GM18873 (cell line): ENCODE measurements around the gene QSOX2.

Experiments used
- ATAC-seq: cut with Tn5 transposase; IDR thresholded peaks from one replicate; pipeline ENCODE4 v1.9.1; 2021; ENCODE audit warnings: mild to moderate bottlenecking, moderate library complexity, moderate number of reproducible peaks; ENCODE audit not compliant: unreplicated experiment, low FRiP score

Gene QSOX2

DNA sequence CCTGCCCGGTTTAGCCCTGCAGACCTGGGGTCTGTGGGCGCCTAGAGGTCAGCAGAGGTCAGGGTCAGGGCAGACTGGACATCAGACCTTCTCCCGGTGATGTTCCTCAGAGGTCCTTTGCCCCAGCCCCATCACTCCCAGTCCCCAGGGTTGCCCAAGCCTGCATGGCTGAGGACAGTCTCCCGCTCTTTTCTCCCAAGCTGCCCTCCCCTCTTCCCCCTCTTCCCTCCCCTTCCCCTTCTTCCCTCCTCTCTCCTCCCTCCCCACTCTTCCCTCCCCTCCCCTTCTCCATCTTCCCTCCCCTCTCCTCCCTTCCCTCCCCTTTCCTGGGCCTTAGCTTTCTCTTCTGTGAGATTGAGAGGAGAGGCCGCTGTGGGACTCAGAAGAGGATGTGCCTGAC is 51.1 kb downstream of the QSOX2 start:
- ATAC-seq = no peak

DNA sequence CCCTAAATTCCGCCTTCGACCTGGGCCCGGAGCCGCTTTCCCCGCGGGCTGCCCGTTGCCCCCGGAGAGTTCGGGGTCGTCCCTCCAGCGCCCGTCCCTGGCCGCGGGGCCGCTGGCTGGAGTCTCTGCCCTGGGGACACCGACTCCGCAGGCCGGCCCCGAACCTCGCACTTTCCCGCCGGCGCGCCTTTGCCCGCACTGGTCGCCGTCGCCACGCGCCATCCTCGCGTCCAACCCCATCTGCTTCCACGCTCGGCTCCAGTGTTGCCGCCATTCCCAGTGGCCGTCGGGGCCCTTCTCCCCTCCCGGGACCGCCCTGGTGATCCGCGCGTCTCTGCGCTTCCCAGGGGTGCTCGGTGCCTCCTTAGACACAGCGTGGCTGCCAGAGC is 51.7 kb downstream of the QSOX2 start:
- no peak for ATAC-seq

DNA sequence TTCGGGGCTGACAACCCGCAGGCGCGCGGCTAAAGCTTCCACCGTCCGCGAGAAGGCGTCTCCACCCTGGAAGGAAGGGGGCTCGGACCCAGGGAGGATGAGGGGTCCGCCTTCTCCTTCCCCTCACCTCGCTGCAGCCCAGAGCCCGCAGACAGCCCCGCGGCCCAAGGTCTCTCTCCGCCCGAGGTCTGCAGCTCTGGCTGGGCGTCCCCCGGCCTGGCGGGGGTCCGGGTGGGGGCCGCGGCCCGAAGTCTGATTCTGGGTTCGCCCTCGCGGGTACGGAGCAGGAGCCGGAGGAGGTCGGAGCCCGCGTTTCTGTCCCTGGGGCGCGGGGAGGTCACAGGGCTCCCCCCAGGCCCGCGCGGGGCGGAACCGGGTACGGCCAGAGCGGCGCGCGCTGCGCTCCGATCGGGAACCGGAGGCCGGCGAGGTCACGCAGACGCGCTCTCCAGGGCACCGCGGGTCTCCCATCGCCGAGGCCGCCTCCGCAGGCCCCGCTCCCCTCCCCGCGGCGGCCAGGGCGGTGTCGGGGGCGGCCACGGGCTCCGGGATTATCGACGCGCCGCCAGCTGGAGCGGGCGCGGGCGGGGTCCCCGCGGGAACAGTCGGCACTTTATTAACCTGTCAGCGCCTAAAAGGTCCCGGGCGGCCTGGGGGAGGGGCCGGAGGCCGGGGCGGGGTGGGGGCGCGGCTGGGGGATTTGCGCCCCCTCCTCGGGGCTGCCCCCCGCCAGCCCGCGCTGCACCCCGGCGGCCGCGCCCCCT is 52.3 kb downstream of the QSOX2 start:
- ATAC-seq = no peak

DNA sequence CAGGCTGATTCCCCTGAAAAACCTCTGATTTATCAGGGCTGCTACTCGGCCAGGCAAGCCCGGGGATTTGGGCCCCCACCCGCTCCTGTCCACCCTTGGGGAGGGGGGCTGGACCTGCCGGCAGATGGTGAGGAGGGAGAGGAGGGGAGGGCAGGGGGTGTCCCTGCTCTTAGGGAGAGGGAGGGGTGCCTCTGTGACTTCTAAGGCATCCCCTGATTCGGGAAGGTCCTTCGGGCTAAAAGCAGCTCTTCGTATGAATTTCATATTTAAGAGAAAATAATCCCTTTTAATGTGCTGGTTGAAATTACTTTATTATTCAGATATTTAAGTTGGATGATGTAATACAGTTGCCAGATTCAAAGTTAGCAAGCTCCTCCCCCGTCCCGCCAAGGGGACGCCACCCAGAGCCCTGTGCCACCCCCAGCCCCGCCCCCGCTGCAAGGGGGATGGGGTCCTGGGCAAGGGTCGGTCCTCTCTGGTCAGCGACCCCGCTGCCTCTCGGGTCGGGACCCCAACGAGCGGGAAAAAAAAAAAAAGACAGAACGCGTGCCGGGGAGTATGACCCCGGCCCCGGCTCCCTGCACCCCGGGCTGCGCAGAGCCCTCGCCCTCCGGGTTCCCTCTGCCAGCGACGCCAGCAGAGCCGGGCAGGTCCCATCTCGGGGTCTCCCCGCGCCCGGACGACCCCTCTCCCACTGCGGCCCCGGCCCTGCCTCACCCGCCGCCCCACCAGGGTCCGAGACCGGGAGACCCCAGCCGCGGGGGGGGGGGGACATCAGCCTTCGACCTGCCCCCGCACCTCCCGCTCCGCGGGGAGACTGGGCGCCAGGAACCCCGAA is 53.1 kb downstream of the QSOX2 start:
- no peak for ATAC-seq

DNA sequence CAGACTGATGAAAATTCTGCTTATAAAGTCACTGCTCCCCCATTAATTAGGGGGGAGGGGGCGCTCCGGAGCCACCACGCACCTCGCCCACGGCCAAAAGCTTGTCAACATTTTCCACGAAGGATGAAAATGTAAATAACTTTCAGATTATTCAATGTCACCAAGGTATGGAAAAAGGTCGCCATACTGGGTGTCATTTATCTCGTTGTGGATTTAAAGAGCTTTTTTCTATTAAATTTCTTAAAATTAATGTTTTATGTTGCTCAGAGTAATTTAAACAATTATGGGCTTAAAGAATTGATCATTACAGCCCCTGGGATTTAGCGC is 53.7 kb downstream of the QSOX2 start:
- ATAC-seq = no peak

DNA sequence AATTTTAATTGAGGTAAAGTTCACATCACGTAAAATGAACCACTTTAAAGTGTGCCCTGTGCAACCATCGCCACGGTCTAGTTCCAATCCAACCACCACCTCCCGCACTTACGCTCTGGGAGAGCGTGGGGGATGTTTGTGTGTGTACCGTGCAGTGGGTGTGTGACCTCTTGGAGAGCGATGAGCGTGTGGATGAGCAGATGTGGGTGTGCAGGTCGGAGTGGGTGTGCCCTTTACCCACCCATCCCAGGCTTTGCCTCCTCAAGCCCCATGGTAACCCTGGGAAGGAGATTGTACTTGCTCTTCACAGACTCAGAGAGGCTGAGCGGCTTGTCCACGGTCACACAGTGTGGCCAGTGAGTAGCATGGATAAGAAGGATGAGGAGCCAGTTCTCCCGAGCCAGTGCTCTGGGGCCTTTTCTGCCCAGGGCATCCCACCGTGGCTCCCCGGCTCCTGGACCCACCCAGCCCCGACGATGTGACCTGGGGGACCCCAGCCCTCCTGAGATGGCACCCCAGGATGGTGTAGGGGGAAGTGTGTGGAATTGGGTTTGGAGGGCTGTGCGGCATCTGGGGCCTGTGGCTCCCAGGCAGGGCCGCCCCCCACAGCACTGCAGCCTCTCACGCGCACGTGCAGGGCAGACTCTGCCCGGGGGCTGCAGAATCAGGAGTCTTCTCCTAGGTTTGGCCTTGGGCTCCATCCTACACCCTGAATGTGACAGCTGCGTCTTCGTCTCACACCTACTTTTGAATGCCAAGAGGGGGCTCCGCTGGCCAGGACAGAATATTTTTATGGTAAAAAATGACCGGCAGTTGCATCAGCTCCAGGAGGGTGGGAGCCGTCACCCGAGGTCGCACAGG is 54.3 kb downstream of the QSOX2 start:
- ATAC-seq = no peak

DNA sequence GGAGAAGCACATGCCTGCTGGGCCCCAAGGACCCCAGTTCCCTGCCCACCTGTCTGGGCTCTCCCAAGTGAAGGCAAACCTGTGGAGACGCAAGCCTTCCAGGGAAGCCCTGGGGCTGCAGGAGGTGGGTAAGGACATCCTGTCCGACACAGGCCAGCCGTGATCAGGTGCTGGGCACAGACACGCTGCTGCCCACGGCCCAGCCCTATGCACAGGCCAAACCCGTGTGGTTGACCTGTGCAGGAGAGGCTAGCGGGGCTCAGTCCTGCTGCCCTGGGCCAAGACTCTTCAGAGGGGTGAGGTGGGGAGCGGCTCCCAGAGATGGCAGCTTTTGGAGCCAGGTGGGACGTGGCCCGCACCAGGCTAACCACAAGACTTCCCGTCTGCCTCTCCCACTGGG is 55.0 kb downstream of the QSOX2 start:
- no peak for ATAC-seq

DNA sequence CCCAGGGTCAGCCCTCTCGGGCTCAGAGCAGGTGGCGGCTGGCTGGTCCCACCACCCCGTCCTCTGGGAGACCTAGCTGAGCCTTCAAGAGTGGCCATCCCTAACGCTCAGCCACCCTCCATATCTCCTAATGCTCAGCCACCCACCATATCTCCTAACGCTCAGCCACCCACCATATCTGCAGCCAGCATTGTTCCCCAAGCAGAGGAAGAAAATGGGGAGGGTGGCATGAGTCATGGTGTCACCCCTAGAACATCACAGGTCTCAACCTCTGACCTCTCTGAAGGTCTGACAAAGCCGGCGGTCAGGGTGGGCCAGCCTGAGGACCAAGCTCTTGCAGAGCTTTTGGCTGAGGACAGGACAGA is 55.4 kb downstream of the QSOX2 start:
- no peak for ATAC-seq

DNA sequence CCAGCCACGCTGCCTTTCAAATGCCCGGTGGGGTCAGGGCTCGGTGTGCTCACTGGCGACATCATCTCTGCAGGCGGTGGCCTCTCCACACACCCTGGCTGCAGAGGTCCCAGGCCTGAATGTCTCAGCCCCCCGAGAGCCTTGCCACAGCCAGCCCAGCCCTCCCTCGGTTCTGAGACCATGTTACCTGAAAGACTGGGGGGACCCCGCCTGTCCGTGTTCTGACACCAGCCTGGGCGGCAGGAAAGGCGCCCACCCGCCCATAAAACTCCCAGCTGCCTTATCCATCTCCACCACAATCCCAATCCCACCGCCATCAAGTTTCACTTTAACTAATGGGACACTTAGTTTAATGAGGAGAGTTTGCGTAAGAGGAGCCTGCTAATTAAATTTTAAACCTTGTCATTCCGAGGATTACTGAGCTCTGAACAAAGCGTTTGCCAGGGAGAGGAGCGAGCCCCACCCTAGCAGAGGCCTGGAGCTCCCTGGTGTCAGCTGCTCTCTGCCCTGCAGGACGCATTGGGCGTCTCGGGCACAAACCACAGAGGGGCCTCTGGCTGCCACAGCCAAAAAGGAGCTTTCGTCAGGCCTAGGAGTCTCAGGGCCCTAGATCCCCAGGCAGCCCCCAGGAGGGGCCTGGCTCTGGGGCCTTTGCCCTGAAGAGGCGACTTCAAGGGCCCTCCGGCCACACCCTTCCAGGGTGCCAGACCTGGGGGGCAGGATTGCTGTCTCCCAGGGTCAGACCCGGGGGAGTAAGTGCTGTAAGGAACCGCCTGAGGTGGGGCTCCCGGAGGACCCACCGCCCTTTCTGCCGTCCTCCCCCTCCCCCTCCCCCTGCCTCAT is 56.0 kb downstream of the QSOX2 start:
- ATAC-seq = no peak

DNA sequence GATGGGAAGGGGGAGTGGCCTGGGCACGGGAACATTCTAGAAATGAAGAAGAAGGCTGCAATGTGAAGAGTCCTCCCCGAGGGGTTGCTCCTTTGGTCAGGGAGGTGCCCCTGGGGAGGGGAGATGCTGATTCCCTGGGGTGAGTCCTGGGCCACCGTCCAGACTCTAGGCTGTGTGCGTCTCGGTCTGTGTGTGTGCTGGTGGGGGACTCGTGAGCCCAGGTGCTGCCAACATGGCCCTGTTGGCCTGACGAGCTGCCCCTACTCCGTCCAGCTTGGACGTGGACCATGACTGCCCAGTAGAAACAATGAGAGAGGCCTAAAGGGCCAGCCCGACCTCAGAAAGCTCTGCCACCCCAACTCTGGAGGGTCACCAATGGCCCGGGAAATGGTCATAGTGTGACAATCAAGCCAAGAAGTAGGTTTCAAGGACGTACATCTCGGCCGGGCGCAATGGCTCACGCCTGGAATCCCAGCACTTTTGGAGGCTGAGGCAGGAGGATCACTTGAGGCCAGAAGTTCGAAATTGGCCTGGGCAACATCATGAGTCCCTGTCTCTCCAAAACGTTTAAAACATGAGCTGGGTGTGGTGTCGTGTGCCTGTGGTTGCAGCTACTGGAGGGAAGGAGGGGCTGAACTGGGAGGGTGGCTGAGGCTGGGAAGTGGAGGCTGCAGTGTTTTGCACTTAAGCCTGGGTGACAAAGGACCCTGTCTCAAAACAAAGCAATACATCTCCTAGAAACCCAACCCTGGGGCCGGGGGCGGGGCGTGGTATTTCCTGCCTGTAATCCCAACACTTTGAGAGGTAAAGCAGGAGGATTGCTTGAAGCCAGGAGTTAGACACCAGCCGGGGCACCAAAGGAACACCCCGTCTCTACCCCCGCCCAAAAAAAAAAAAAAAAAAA is 57.7 kb downstream of the QSOX2 start:
- ATAC-seq = no peak

DNA sequence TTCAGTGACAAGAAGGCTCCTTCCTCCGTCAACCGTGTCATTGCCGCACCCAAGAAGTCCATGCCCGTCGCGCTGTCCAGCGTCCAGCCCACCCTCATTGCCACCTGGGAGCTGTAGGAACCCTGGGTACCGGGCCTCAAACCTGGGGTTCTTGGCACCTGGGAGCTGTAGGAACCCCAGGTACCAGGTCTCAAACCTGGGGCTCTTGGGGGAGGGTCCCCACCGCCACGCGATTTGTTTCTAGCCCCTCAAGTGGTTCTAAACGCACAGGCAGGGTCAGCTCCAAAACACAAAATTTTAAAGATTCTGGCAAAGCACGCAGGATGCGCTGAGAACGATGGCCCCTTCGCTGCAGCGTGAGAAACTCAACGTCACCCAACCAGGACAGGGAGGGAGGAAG is 58.4 kb downstream of the QSOX2 start:
- ATAC-seq = no peak

DNA sequence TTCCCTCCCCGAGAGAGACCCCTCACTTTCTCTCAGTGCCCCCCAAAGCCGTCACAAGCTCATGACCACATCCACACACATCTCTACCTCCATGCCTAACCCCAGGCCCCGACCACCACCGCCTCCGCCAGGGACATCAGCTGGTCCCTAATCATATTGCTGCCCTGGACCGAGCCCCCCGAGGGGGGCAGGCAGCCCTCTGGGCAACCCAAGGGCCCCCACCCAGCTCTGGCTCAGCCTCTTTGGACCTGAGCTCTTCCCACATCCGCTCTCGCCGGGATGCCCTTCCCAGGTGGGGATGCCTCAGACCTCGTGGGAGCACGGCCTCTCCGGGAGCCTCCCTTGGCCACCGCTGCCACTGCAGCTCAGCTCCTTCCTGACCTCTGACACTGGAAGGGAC is 59.2 kb downstream of the QSOX2 start:
- ATAC-seq = no peak

DNA sequence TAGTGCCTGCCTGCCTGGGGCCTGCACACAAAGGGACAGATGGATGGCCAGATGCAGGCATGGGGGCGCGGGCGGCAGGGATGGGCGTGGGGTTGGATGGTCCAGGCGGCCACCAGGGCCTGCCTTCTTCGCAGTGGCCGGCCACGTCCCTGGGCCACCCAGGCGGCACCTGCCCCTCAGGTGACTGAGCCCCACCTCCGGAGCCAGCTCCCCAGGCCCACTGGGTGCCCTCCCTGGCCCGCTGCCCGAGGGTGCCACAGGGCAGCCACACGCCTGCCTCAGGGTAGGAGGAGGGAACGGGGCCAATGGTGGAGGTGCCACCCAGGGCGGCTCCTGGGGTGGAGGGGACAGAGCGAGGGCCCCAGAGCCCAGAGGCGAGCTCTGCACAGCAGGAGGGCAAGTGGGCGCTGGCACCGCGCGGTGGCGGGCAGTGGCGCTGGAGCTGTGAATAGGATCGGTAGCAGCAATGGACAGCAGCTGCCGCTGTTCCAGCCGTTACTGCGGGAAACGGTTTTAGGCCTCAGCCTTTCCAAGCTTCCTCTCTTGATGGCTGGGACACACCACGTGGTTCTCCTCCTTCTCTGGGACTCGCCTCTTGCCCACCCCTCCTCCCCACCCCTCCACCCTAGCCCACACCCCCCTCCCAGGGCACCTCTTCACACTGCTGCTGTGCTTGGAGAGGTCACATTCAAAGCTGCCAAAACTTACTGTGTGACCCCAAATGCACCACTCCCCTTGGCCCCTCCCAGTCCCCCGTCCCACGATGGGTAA is 59.8 kb downstream of the QSOX2 start:
- ATAC-seq = no peak

DNA sequence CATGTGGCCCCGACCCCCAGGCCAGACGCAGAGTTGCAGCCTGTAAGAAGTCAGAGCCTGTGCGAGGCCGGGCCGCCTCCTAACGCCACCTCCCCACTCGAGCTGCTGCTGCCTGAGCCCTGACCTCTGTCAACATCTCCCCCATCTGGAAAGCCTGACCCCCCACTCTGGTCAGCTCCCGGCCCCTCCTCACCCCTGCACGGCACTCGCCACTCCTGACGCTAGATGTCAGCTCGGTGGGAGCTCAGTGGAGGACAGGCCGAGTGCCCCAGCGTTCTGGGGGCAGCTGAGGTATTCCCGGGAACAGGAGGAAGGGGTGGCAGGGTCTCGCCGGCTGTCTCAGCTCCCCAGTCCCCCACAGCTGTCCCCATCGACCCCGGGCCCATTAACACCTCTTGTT is 60.5 kb downstream of the QSOX2 start:
- no peak for ATAC-seq

DNA sequence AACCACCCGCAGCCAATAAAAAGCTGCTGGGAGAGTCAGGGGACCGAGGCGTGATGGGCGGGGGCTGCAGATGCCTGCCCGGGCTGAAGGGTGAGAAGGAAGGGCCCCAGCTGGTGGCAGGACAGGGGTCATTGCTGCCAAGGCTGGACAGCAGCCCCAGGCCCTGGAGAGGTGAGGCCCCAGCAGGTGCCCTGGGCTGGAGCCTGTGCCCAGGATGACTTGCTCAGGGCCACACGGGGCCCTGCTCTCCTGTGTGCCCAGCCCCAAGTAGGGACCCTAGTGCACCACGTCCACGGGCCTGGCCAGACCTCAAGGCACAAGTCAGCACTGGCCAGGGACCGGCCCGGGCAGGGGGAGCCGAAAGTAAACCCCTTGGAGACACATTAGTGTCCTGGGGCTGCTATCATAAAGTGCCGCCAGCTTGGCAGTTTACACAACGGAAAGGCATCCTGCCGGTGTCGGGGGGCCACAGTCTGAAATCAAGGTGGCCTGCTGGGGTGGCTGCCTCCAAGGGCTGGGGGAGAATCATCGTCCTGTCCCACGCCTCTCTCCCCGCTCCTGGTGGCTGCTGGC is 62.7 kb downstream of the QSOX2 start:
- no peak for ATAC-seq

DNA sequence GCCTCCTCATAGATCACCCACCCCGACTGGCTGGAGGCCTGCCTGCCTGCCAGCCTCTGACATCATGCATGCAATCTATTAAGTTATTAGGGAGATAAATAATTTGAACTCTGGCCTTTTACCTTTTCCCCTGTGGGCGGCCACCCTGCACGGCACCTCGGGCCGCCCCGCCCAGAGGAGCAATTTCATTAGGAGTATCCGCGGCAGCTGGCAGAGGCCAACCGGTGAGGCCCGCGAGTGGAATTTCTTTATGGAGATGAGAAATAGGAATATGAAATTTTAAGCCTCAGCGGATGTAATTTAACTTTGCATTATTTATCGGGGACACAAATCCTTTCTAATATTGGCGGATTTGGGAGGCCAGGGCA is 63.2 kb downstream of the QSOX2 start:
- ATAC-seq = no peak

DNA sequence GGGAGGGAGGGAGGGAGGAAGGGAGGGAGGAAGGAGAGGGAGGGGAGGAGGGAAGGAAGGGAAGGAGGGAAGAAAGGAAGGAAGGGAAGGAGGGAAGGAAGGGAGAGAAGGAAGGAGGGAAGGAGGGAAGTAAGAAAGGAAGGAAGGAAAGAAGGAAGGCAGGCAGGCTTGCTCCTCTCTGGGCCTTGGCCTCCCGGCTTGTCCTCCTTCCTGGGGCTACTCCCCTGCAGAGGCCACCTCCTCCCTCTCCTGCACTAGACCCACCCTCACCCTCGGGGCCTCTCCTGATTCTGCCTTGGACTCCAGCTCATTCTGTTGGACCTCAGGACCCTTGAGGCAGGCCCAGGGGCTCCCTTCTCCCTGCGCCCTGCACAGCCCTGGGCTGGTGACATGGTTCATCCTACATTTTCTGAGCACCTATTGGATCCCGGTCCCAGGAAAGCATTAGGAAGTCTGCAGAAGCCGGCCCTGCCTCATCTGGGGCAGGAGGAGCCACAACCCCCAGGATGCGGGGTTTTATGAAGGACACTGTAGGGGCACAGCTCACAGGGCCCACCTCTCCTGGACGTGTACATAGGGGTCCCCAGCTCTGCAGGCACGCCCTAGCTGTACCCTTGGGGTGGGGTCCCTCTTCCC is 63.7 kb downstream of the QSOX2 start:
- no peak for ATAC-seq

DNA sequence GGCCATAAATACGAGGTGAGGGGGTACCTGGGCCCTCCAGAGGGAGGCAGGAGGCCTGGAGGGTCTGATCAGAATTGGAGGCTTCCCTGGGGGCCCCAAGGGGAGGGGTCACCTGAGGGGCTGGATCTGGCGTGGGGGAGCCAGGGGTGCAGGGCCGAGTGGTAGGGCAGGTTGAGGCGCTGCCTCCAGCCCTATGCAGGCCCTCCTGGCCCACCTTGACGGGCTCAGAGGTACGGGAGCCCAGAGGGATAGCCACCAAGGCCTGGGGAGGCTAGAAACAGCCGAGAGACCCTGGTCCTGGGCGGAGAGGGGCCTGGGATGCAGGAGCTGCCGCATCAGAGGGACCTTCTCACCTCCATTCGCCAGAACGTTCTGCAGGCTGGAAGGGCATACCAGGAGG is 65.0 kb downstream of the QSOX2 start:
- no peak for ATAC-seq
